GM10266 (cell line): Measurements from ENCODE around the gene AP1M1.
"Not testable (repeated sequence)": the region's sequence is repeated elsewhere in the genome, so short reads cannot be mapped to it uniquely, and the experiment has no call there.

Experiments used
- DNase-seq: peaks from one replicate; pipeline ENCODE4 v3.0.0; 2012; ENCODE audit errors: extremely low spot score
- CTCF ChIP-seq: IDR thresholded peaks from 2 replicates; pipeline ENCODE4 v1.5.1; 2012; ENCODE audit warnings: mild to moderate bottlenecking, low read depth; ENCODE audit not compliant: control insufficient read depth, insufficient read depth; ENCODE audit errors: missing control alignments

Gene AP1M1

GRCh38 chr19:16167055-16167454 is 30.7 kb upstream of the AP1M1 start:
- no peak for TF ChIP-seq CTCF
- no peak for DNase-seq

GRCh38 chr19:16168465-16169081 is 29.1 kb upstream of the AP1M1 start:
- TF ChIP-seq CTCF = no peak

GRCh38 chr19:16170134-16170533 is 27.6 kb upstream of the AP1M1 start:
- no peak for DNase-seq
- no peak for TF ChIP-seq CTCF

More at GRCh38 chr19:16168465-16169081, 29.1 kb upstream of the AP1M1 start:
- DNase-seq = no peak

- TF ChIP-seq CTCF = no peak
- no peak for DNase-seq
These were observed 21.8 kb upstream of the AP1M1 start for GRCh38 chr19:16175954-16176353.

- DNase-seq = not testable (repeated sequence)
These were observed 18.8 kb upstream of the AP1M1 start for GRCh38 chr19:16178866-16179265.

- TF ChIP-seq CTCF = no peak
- no peak for DNase-seq
These were observed 17.1 kb upstream of the AP1M1 start for GRCh38 chr19:16180611-16181010.

- no peak for TF ChIP-seq CTCF
- no peak for DNase-seq
These were observed 13.0 kb upstream of the AP1M1 start for GRCh38 chr19:16184665-16185122.
